GM20431 (cell line): ENCODE data around the gene TBC1D3K.
"Not testable (repeated sequence)": the region's sequence is repeated elsewhere in the genome, so short reads cannot be mapped to it uniquely, and the experiment has no call there.

Experiments used
- in situ Hi-C: fragments of 300-500 bp; cut with MseI, MboI; formaldehyde crosslinking; loops from one replicate; pipeline ENCODE4 v1.15.0; 2020; ENCODE audit warnings: low sequenced_read_pairs; ENCODE audit not compliant: unreplicated experiment

The TBC1D3K gene

GRCh38 chr17:37924115-37924514 lies at the start of gene TBC1D3K:
Gene TBC1D3K (plus strand): TSS chr17:37924415. CDS start chr17:37926000, 1,585 bp downstream.
- in situ Hi-C loops = not testable (repeated sequence)

GRCh38 chr17:37884516-37884915 lies 39.7 kb upstream of the TBC1D3K start:
- in situ Hi-C loops = no loop called here

GRCh38 chr17:37885136-37885535 lies 39.1 kb upstream of the TBC1D3K start:
- in situ Hi-C loops = no loop called here

- in situ Hi-C loops = no loop called here
These were observed 35.3 kb upstream of the TBC1D3K start for GRCh38 chr17:37888881-37889280.

- in situ Hi-C loops = not testable (repeated sequence)
These were observed 27.3 kb upstream of the TBC1D3K start for GRCh38 chr17:37896961-37897360.
